SIG-M5 (cell line): ENCODE results near the gene KRTAP6-1.

Experiments
- DNase-seq: peaks from one replicate; lab custom pipeline; 2025; lab: John Stamatoyannopoulos, UW

Gene KRTAP6-1, protein sequence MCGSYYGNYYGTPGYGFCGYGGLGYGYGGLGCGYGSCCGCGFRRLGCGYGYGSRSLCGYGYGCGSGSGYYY

DNA sequence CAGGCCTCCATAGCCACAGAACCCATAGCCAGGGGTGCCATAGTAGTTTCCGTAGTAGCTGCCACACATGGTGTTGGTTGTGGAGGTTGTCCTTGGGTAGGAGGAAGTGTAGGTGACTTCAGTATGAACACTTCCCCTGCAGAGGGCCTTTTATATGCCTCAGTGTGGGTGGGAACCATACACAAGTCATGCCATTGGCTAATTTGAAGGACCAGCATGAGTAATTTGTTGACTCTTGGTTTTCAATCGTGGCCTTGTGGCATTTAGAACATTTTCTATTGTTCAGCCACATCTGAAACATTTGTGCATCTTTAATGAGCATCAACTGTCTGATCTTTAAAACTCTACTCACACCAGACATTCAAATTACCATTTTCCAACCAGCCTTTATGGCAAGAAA, at the start of gene KRTAP6-1:
TSS of gene KRTAP6-1 (minus strand) at position 95 of the 400 bp plus-strand sequence. CDS start at position 69, 26 bp downstream.
- no peak for DNase-seq

DNA sequence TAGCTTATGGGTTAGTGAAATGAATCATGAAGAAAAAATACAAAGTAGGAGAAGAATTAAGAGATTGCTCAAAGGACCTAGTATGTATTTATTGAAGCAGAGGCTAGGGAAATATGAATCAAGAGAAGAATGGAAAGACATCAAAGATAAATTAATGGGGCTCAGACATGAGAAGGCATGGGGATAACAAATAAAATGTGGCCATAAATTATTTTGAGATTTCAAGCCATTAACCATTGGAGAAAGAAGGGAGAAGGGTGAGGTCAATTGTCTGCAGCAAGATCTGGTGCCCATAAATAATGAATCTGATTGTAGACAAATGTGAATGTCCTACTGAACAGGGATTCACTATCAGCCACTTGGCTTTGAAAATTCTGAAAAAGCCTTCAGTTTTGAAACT, 39.2 kb upstream of the KRTAP6-1 start:
- no peak for DNase-seq

DNA sequence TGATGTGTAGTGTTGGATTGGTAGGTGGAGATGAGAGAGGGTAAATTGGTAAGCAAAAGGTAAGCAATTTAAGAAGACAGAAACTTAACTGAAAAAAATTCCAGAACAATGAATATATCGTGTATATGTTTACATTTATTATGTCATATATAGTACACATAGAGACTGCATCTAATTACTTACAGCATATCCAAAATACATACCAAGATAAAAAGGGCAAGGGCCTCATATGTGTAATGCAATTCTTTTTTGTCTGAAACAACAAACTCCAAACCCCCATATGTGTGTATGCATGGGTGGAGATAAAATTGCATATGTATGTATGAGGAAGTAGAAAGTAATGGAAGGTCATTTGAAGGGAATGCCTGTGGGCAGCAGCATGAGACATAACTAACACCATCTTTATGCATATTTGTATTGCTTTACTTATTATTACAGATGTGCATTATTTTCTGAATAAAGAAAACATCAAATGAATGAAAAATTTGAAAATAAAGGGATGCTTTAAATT, 33.2 kb upstream of the KRTAP6-1 start:
- DNase-seq = no peak

DNA sequence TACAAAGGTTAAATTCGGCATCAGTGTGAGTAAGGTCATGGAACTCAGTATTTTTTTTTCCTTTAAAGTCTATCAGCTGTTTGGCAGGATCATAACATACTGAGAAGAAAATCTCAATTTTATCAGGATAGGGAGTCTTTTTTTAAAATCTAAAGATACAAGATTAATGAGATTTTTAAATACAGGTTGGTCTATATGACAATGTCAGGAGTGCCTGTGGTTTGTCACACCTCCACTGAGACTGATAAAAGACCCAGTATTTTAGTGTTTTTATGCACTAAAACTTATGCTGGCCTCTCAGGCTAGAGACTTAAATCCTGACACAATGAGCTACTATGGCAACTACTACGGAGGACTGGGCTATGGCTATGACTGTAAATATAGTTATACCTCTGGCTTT, 28.8 kb upstream of the KRTAP6-1 start, which contains the start of gene KRTAP20-3:
TSS of gene KRTAP20-3 (plus strand) at position 301 of the 400 bp plus-strand sequence.
- DNase-seq = no peak

DNA sequence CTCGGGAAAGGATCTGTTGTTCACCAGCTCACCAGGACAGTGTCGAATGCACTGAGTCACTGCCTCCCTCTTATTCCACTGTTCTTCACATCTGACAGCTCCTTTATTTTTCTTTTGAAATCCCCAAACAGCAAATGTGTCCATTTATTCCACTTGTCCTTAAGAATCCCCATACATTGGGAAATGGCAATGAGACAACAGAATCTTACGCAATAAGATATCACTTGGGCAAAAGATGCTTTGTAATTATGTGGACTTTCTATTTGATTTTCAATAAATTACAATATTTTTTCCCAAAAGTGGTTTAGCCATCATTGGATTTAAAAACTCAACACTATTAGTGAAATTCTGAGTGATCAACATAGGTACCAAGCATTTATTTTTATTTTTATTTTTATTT, 25.0 kb upstream of the KRTAP6-1 start:
- DNase-seq = no peak

DNA sequence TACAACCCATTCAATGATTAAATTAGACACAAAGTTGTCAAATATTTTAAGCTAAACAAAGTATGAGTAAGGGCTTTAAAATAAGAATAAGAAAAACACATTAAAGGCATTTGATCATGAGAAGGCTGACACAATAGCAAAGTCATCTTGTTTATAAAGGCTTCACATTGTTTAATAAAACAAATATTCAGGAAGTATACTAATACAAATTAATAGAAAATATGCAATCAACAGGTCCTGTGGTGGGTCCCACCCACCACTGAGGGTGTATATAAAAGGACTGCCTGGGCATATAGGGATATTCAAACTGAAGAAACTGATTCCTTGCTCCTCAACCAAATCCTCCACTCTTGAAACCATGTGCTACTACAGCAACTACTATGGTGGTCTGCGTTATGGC, 21.2 kb upstream of the KRTAP6-1 start, which contains the start of gene KRTAP20-2:
TSS of gene KRTAP20-2 (plus strand) at position 301 of the 400 bp plus-strand sequence. CDS start at position 359, 58 bp downstream.
- no peak for DNase-seq

DNA sequence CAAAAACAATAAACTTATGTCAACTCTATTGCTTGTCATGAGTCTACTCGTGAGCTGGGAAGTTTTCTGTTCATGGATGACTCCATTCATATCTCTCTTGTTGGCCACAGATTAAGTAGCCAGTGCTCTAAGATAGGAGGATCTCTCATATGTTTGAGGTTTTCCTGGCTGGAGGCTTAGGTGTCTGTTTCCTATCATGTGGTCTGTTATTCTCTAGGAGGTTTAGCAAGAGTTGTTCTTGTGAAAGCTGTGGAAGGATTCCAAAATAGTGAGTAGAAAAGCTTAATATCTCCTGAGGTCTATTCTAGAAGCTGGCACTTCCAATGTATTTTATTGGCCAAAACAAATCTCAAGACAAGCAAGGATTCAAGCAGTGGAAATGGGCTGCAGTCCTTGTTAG, 15.5 kb upstream of the KRTAP6-1 start:
- DNase-seq = no peak

DNA sequence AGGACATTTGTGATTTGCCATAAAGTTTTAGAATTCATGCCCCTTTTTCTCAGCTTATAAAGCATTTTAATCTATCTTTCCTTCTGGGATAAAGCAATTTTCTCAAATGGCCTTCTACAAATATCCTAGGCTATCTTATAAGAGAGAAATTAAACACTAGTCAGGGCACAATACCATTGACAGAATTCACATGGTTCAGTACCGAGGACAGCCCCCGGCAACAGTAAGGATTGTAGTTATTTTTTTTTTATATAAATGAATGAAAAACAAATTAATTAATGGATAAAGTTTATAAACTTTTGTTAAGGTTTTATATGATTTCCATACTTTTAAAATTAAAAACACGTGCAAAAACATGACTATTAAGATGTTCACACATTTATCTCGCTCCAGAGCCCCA, 14.4 kb upstream of the KRTAP6-1 start:
- DNase-seq = no peak

DNA sequence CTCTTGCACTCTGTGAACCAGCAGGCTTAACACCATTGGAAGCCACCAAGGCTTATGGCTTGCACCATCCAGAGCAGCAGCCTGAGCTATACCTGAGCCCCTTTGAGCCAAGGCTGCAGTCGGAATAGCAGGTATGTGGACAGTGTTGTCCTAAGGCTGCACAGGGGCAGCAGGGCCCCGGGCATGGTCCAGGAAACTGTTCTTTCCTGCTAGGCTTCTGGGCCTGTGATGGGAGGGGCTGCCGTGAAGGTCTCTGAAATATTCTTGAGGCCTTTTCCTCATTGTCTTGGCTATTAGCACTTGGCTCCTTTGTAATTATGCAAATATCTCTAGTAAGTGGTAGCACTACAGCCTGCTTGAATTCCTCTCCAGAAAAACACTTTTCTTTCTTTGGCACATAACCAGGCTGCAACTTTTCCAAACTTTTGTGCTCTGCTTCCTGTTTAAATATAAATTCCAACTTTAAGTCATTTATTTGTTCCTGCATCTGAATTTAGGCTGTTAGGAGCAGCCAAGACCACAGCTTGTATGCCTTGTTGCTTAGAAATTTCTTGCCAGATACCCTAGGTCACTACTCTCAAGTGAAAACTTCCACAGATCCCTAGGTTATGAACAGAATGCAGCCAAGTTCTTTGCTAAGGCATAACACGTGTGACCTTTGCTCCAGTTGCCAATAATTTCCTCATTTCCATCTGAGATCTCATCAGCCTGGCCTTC, 11.9 kb upstream of the KRTAP6-1 start:
- DNase-seq = no peak

DNA sequence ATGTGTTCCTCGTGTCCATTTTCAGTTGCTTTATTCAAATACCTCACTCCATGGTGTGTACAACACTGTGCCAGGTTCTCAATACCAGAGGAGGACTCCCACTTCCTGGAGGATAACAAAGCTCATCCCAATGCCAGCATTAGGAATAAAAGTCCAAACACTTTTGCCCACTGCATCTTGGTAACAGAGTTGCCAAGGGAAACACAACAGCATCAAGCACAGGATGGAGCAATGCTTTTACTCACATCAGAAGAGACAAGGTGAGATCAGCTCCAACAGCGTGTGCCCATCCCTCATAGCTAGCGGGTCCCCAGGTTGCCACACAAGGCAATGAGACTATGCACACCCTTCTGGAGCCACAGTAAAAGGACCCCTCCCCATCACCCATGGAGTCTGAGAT, 9.6 kb upstream of the KRTAP6-1 start:
- no peak for DNase-seq

DNA sequence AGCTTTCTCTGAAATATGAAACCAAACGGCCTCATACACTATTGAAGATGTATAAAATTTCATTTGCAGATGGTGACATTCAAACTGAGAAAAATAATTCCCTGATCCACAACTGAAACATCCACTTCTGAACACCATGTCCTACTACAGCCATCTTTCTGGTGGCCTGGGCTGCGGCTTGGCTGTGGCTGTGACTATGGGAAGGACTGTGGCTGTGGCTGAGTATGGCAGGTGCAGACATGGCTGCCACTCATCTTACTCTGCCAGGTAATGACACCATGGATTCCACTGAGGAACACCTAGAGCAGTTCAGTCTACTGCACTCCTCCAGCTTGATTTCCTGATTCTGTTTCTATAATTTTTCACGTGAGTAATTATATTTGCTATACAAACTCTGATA, 6.8 kb upstream of the KRTAP6-1 start, which contains the start of gene KRTAP20-4:
TSS of gene KRTAP20-4 (plus strand) at position 106 of the 400 bp plus-strand sequence.
- DNase-seq = no peak

DNA sequence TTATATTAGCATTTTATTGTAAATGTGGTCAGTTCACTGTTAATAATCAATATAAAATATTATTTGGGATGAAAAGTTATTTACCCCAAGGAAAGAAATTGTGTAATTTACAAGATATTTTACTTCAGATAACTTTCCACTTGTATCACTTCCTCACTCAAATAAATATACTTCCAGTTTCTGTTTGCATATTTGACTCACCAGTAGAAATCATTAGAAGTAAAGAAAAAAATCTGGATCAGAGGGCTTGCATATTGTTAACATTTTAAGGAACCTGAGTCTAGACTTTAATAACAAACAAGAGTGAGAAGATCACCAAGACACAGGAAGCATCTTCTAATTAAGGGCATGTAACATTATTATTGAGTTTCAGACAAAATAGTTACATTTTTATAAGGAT, 6.3 kb upstream of the KRTAP6-1 start:
- DNase-seq = no peak

DNA sequence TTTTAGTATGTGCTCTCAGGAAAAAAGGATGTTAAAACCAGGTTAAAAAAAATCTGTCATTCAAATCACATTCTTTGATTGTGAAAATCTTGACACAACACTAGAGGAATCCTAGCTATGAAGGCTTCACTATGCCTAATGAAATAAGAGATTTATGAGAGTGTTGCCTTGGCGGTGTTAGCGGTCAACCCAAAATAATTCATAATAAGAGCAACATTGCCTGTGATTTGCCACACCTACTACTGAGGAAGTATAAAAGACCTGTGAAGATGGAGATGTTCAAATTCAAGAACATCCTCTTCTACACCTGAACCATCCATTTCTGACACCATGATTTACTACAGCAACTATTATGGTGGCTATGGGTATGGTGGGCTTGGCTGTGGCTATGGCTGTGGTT, 2.4 kb upstream of the KRTAP6-1 start, which contains the start of gene KRTAP20-1:
TSS of gene KRTAP20-1 (plus strand) at position 301 of the 400 bp plus-strand sequence. CDS start at position 331, 30 bp downstream.
- no peak for DNase-seq

DNA sequence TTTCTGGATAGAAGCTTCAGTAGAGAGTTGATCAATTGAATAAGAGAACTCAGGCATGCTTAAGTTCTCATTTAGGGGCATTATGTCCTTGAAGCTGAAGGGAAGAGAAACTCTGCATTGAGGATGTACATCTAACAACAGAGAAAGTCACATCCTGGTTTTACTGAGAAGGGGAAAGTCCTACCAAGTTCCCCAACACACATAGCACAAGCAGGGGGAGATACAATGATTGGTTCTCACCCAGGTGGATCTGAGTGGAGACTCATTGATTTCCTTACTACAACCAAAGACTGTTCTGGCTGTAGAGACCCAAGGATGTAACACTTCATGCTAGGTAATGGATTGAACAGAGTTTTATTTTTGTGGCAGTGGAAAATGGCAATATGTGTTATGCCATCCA, 1.5 kb upstream of the KRTAP6-1 start:
- no peak for DNase-seq

DNA sequence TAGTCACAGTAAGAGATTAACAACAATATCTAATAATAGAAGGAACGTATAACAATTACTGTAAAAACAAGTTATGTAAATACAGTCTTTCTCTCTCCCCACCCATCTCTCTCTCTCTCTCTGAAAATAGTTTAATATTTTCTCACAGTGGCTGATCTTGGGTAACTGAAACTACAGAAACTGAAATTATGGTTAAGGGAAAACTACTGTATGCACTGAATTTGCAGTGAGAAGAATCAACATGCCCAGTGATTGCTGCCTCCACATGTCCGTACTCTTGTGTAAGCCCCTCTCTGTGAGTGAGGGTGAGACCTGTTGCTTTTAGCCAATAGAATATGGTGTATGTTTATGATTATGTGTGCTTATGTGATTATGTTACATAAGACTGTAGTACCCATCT, 1.6 kb downstream of the KRTAP6-1 start:
- DNase-seq = no peak

DNA sequence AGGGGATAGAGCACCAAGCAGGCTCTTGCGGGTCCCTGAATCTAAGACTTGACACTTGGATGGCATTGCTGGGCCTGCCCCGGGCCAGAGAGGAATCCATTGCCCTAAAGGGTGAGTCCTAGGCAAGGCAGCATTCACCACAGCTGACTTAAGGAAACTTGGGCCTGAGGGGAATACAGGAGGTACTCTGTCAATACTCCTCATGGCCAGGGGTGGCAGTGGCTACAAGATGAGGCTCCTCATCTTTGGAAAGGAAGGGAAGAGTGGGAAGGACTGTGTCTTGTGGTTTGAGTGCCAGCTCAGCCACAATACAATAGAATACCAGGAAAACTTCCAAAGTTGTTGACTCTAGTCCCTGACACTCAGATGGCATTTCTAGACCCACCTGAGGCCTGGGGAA, 7.8 kb downstream of the KRTAP6-1 start:
- no peak for DNase-seq

DNA sequence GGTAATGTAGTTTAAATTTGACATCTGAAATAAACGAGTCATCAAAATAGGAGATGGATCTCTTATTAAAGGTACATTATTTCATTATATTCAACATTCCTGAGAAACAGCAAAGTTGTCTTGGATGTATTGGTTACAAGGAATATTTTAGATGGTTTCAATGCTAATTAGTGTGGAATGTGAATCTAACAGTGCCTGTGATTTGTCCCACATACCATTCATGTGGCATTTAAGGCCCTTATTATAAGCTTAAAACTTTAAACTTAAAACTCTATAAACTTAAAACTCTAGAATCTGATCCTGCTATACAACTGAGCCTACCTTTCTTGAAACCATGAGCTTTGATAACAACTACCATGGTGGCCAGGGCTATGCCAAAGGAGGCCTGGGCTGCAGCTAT, 12.9 kb downstream of the KRTAP6-1 start, which contains the start of gene KRTAP22-1:
TSS of gene KRTAP22-1 (plus strand) at position 301 of the 400 bp plus-strand sequence.
- no peak for DNase-seq

DNA sequence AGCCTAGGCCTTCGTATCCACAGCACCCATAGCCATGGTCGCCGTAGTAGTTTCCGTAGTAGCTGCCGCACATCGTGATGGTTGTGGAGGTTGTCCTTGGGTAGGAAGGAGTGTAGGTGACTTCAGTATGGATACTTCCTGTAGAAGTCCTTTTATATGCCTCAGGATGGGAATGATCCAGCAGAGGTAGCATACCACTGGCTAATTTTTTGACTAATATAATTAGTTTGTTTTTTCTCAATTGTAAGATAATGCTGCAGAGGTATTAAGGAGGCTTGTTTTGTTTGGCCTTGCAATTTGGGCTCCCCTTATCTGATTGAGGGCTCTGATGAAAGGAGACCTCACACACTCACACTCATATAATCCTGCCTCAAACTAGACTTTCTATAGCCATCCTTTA, 14.9 kb downstream of the KRTAP6-1 start, which contains the start of gene KRTAP6-2:
TSS of gene KRTAP6-2 (minus strand) at position 101 of the 400 bp plus-strand sequence. CDS start at position 73, 28 bp downstream.
- DNase-seq = no peak

DNA sequence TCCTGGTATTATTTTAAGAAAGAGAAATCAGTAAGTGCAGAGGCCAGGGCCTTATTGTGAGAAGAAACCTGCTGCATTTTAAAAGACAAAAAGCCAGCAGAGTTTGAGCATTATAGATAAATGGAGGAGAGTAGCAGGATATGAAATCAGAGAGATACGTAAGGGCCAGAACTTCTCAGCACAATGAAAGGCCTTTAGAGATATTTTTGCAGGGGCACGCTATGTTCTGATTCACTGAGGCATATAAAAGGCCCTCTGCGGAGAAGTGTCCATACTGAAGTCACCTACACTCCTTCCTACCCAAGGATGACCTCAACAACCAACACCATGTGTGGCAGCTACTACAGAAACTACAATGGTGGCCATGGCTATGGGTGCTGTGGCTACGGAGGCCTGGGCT, 21.6 kb downstream of the KRTAP6-1 start, which contains the start of gene KRTAP6-3:
TSS of gene KRTAP6-3 (plus strand) at position 301 of the 400 bp plus-strand sequence. CDS start at position 307, 6 bp downstream.
- no peak for DNase-seq

DNA sequence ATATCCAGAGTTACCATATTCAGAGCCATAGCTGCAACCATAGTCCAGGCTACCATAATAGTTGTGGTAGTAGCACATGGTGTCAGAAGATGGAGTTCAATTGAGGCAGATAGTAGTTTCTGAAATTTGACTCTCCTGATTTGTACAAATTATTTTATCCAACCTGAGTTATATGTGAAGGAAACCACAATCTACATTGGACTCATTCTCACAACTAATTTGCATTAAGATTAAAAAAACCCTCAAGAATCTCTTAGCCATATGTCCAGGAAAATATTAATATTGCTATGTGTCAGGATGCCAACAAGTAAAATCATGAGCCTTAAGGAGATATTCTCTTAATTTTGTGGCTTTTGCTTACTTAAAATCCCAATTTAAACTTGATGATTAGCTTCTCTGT, 23.4 kb downstream of the KRTAP6-1 start, which contains the start of gene KRTAP22-2:
TSS of gene KRTAP22-2 (minus strand) at position 101 of the 400 bp plus-strand sequence.
- no peak for DNase-seq

DNA sequence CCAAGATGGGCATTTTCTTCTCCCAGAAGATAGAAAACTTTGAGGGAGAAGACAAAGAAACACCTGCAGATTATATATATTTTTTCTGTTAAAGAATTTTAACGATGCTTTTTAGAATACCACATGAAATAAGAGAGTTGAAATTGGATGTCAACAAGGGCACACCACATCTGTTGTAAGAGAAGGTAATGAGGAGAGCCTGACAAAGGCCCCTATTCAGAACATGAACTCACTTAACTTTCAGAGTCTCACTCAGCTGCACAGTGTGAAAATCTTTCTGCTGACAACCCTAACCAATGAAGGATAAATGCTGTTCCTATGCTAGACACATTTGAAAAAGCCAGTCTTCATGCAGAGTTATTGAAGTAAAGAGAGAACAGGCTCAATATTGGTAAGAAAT, 30.9 kb downstream of the KRTAP6-1 start:
- DNase-seq = no peak

DNA sequence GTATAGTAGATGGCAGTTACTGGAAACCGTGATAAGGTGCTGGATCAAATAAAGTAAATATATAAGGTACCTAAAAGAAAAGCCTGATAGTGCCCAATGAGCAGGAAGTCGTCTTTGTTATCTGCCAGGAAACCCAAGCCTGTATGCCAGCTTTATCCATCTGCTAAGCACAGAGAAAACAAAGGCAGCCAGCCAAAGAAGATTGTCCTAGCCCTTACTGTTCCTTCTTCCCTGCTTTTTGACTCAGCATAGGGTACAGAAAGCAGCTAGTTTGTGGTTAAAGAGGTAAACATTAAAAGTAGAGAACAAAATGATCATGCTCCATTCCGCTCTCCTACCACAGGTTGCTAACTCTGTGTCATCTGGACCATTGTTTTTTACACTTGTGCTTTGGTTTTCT, 33.6 kb downstream of the KRTAP6-1 start:
- DNase-seq = no peak

DNA sequence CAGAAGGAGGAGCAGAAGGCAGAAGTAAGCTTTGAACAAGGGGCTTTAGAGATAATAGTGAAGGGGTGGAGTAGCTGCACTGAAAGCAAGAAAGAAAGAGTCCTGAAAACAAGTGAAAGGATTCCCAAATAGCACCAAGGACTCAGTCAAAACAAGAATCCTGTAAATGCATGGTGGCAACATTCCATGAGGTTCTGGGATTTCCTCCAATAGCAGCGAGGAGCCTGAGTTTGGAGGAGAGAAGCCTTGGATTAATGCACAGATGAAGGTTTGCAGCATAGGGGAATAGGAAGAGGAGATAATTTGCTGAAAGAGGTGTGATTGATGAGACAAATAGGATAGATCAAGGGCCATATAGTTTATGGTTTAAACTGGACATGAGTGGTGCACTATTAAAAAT, 34.4 kb downstream of the KRTAP6-1 start:
- no peak for DNase-seq
